DMS153 treated with DMSO at 0.1 percent for 48 hours (cell line): ENCODE measurements around the gene RASSF4.
A peak's percentile ranks its signal among the peaks of the same experiment; 100 is the strongest.
"Not testable (repeated sequence)": the region's sequence is repeated elsewhere in the genome, so short reads cannot be mapped to it uniquely, and the experiment has no call there.

Source experiments
- DNase-seq: peaks from one replicate; lab custom pipeline; 2025; ENCODE audit not compliant: unreplicated experiment; lab: John Stamatoyannopoulos, UW

Gene RASSF4

DNA sequence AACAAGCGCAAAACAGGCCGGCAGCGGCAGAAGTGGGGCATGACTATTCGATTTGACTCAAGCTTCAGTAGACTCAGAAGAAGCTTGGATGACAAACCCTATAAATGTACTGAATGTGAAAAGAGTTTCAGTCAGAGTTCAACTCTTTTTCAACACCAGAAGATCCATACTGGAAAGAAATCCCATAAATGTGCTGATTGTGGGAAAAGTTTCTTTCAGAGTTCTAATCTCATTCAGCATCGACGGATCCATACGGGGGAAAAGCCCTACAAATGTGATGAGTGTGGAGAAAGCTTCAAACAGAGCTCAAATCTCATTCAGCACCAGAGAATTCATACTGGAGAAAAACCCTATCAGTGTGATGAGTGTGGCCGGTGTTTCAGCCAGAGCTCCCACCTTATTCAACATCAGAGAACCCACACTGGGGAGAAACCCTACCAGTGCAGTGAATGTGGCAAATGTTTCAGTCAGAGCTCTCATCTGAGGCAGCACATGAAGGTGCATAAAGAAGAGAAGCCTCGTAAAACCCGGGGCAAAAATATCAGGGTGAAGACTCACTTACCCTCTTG, 43.9 kb downstream of the RASSF4 start:
- no peak for DNase-seq

DNA sequence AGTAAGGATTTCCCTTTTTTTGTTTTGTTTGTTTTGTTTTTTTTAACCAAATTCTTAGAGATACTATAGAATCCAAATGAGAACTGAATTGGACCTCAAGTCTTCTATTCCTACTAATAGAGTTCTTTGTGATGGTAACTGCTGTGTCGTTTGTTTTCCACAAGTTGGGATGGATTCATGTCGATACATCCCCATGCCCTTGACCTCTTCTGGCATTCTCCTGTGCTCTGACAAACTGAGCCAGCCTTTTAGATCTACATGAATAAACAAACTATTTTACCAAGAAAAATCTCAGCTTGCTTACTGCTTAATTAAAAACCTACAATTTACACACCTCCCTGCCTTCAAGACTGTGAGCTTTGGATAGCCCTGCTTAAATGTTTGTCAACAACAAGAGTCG, 45.1 kb downstream of the RASSF4 start:
- no peak for DNase-seq

DNA sequence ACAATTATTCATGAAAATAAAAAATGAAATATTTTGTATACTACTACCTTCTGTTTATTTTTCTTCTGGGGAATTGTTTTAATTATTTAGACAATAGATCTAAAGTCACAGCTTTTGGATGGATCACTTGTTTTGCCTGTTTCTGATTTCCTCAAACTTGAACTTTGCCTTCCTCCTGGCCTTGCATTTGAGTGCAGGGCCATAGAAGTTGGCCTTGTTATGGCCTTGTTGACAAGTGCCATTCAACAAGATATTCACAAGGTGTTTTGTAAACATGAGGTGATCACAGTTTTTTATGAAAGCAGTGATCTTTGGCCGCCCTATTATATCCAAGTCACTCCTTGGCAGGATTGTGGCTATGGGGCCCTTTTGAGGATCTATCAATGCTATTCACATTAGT, 45.7 kb downstream of the RASSF4 start:
- no peak for DNase-seq

DNA sequence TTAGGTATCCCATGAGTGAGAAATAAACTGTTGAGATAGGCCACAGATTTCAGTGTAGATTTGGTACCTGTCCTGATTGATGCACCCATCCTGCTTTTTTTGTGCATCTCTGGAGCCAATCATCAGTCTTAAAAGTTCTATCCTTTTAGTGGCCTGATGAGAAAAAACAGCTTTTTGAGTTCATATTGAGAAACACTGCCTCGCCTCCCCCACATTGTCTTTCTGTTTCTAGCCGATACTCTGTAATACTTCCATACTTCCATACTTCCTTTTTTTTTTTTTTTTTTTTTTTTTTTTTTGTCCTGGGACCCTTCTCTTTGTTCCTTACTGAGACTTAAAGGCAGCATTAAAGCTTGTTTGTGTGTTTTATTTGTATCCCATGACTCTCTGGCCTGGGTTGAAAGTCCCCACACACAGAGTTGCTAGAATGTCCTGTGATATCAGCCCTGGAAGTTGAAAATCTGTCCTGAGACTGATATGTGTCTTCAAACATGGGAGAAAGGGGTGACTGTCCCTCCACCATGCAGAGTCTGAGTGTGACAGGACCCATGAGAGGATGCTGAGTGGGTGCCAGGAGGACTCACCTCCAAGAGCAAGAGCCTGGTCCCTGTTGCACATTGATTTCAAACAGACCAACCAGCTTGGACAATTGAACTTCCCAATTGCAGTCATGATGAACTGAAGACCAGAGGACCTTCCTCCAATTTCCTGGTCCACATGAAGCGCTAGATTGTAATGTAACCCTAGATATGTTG, 46.9 kb downstream of the RASSF4 start:
- no peak for DNase-seq

DNA sequence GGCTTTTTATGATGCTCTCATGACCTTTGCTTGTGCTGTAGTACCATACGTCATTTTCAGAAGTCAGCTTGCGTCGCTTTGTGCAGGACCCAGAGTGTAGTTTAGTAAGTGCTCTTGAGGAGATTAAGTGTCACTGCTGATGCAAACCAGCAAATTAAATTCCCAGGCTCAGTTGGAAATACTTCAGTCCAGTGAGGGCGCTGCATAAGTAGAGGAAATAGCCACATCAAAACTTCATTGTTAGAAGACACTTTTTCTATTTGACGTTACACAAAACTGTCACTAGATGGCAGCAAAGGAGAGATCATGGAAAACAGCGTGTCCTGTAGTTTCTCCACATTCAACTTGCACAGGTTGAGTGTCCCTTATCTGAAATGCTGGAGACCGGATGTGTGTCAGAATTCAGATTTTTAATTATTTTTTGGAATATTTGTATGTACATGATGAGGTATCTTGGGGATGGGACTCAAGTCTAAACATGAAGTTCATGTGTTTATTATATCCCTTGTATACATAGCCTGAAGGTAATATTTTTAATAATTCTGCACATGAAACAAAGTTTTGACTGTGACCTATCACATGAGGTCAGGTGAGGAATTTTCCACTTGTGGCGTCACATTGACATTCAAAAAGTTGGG, 49.0 kb downstream of the RASSF4 start:
- peak; percentile 81 for DNase-seq

DNA sequence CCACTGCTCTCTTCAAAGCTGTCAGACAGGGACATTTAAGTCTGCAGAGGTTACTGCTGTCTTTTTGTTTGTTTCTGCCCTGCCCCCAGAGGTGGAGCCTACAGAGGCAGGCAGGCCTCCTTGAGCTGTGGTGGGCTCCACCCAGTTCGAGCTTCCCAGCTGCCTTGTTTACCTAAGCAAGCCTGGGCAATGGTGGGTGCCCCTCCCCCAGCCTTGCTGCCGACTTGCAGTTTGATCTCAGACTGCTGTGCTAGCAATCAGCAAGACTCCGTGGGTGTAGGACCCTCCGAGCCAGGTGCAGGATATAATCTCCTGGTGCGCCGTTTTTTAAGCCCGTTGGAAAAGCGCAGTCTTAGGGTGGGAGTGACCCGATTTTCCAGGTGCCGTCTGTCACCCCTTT, 55.0 kb downstream of the RASSF4 start:
- not testable (repeated sequence) for DNase-seq

DNA sequence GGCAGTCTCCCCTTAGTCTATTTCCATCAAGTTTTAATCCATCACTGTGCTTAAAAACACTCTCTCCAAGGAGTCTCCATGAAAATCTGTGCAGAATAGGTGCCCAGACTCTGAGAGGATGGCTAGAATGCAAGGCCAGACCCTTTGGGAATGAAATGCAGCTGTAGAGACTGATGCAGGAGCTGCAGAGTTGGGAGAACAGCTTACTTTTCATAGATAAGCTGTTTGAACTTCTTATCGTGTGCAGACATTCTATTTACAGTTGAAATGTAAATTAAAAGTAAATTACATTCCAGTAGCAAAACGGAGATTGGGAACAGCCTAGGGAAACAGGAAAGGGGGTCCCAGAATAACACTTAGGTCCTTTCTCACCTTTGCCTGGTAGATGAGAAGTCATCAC, 56.0 kb downstream of the RASSF4 start:
- no peak for DNase-seq

DNA sequence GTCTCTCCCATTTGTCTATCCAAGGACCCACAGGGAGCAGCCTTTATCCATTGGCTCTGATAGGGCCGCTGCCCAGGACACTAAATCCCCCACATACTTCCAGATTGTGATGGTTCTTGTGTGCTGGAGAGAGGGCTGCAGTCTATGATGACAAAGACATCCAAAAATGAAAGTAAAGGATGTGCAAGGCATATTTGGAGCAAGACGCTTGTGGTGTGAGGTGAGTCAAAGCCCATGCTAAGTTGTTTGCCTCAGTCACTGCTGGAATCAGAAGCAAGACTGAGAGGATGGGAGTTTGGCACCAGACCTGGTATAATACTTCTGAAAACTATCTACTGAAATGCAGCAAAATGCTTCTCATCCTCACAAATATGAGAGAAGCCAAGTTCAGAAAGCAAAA, 63.8 kb downstream of the RASSF4 start:
- DNase-seq = no peak

DNA sequence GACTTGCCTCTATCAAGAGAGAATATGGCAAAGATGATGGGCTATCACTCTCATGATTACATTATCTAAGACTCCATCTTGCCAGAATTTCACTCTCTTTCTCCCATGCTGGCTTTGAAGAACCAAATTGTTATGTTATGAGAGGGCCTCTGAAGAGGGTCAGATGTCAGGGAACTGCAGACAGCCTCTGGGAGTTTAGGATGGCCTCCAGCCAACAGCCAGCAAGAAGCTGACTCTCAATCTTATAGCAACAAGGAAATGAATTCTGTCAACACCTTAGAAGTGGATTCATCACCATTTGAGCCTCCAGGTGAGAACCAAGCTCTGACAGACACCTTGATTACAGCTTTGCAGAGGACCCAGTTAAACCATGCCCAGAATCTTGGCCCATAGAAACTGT, 74.7 kb downstream of the RASSF4 start:
- DNase-seq = no peak

DNA sequence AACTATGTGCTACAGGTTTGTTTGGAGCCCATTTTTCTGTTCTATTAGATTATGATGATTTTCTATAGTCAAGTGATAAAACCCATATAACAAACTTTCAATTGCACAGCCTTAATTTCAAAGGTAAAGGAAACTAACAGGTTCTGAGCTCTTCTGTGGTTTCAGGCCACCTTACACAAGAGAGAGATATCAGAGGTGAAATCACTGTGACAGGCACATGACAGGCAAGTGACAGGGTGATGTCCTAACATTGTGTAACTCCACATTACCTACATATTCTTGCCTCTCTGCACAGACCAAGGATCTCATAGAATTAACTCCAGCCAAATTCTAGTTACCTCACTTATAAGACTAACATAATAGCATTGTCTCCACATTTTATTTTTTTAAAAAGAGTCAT, 76.1 kb downstream of the RASSF4 start:
- no peak for DNase-seq

DNA sequence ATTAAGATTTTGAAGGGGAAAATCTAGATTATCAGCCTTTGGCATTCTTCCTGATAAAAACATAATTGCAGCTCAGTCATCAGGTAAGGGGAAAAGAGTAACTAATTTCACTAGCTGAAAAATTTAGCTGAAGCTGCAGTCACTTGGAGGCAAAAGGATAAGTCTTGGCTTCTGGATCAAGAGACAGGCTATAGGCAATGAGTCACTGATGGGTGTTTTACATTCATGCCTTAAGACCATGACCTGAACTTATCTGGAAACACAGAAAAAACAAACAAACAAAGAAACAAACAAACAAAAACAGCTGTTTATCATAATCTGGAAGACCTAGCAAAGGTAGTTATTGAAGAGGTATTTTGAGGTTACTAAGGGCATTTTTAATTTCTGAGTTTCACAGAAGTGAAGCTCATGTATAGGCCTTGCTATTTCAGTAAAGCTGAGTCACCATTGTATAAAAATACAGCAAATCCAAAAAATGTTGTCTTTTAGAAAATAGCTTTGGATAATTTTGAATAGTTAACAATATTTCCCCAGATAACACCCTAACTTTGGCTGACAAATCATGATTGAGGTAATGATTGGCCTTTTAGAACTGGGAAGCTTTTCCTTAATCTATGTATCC, 81.4 kb downstream of the RASSF4 start:
- DNase-seq = no peak

DNA sequence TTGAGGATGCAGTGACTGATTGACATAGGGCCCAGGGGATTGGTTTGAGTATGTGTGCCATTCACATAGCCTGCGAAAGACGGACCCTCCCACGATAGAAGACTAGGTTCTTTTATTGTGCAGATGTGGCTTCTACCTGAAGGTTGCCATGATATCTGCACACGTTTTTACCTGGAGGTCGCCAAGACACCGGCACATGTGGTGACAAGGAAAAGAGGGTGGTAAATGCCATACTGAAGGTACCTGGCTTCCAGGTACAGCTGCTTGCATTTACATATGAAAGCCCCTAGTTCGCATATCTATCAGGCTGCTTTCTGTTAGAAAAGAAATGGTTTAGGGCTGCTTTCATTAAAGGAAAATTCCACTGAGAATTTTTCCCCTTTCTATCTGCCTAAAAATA, 84.7 kb downstream of the RASSF4 start:
- DNase-seq = no peak
